ENCODE results near the gene EPHB2. TPM values are rescaled to one million over a fixed set of nuclear protein-coding genes. Genes with fewer than 3 reads are reported as not detected.

The EPHB2 gene
- total RNA-seq, 6 experiments from 2014 or later: 13.1 to 36.4 (median 30.9) TPM

DNA sequence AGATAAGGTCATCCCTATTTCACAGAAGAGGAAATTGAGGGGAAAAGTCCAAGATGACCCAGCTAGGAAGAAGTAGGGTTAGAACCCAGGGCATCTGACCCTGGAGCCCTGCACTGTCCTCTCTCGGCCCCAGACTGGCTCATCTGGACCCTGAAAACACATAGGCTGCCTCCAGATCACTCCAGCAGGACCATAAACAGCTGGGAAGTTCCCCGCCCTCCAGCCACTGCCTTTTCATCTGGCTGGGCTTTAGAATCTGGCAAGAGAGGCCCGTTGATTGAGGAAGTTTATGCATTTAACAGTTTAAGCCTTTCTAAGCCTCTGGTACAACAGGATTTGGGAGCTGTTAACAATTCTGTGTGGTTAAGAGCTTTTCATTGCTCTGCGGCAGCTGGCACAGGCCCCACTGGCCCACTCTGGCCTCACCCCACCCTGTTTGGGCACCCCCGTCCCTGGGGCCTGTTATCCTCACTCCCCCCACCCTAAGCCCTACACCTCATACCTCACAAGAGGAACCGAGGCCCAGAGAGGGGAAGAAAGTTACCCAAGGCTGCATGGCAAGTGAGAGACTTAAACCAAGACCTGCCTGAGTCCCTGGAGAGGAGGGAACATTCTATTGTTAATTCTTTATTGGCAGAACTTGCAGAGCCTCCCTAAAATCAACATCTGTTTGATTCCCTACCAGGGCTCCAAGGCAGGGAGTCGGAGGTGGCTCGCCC, 84.2 kb downstream of the EPHB2 start:
- Mint-ChIP-seq H3K36me3 (ENCODE audit: low read depth) (no peaks in the 10 kb centered on the region), H3K27me3 (ENCODE audit: insufficient read depth) (peaks cover 6% of the 10 kb centered on the region), H3K4me1 (ENCODE audit: low read depth) (peaks cover 12% of the 10 kb centered on the region; the same call in 1 of the 2 replicates), H3K27ac (no peak overlapping the region), H3K9me3 (no peaks in the 10 kb centered on the region), H3K4me3 (no peak overlapping the region)
- DNase-seq: no peak
- TF ChIP-seq CTCF (IDR thresholded peaks at IDR 0.05): no peak

GRCh38 chr1:22795366-22795714, 84.7 kb downstream of the EPHB2 start:
- Mint-ChIP-seq H3K4me1 (ENCODE audit: low read depth) (peaks cover 12% of the 10 kb centered on the region; the same call in 1 of the 2 replicates), H3K27ac (no peak overlapping the region), H3K27me3 (ENCODE audit: insufficient read depth) (peaks cover 6% of the 10 kb centered on the region), H3K36me3 (ENCODE audit: low read depth) (no peaks in the 10 kb centered on the region), H3K9me3 (no peaks in the 10 kb centered on the region), H3K4me3 (no peak overlapping the region)
- no peak for DNase-seq
- no peak for TF ChIP-seq CTCF (IDR thresholded peaks at IDR 0.05)

DNA sequence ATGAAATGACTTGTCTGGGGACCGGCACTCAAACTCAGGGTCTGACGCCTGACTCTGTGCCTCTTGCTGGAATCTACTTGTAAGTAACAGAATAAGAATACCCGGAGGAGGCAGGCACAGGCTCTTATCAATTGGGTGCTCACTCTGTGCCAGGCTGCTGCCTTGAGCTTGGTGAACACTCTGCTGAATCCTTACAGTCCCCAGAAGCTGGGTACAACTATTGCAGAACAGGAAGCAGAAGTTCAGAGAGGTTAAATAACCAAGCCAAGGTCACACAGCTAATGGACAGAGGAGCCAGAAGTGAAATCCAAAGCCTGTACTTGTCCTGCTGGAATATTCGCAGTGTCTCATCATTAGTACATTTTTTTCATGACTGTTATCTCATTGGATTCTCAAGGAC, 86.0 kb downstream of the EPHB2 start:
- Mint-ChIP-seq H3K9me3 (no peaks in the 10 kb centered on the region), H3K4me3 (no peak overlapping the region), H3K36me3 (ENCODE audit: low read depth) (no peaks in the 10 kb centered on the region), H3K27ac (no peak overlapping the region), H3K4me1 (ENCODE audit: low read depth) (peaks cover 12% of the 10 kb centered on the region; the same call in 1 of the 2 replicates), H3K27me3 (ENCODE audit: insufficient read depth) (peaks cover 6% of the 10 kb centered on the region)
- TF ChIP-seq CTCF (IDR thresholded peaks at IDR 0.05): no peak
- DNase-seq: no peak

- Mint-ChIP-seq H3K27me3 (ENCODE audit: insufficient read depth) (peaks cover 8% of the 10 kb centered on the region), H3K4me3 (no peak overlapping the region), H3K9me3 (no peaks in the 10 kb centered on the region), H3K36me3 (ENCODE audit: low read depth) (no peaks in the 10 kb centered on the region), H3K4me1 (ENCODE audit: low read depth) (peaks cover 12% of the 10 kb centered on the region; the same call in 1 of the 2 replicates), H3K27ac (no peak overlapping the region)
- no peak for DNase-seq
- no peak for TF ChIP-seq CTCF (IDR thresholded peaks at IDR 0.05)
Observed at GRCh38 chr1:22798083-22798482, 87.4 kb downstream of the EPHB2 start.

- Mint-ChIP-seq H3K27me3 (ENCODE audit: insufficient read depth) (peaks cover 8% of the 10 kb centered on the region), H3K27ac (no peak overlapping the region), H3K4me3 (no peak overlapping the region), H3K9me3 (no peaks in the 10 kb centered on the region), H3K4me1 (ENCODE audit: low read depth) (peaks cover 12% of the 10 kb centered on the region; the same call in 1 of the 2 replicates), H3K36me3 (ENCODE audit: low read depth) (no peaks in the 10 kb centered on the region)
- no peak for DNase-seq
- TF ChIP-seq CTCF (IDR thresholded peaks at IDR 0.05): no peak
Observed at GRCh38 chr1:22799971-22800370, 89.3 kb downstream of the EPHB2 start.
